Keratinocyte (primary cell): ENCODE measurements around the gene EPB41L4B. TPM values are rescaled to one million over a fixed set of nuclear protein-coding genes. Genes with fewer than 3 reads are reported as not detected.

ENCODE experiments used
- DNase-seq: peaks from one replicate; pipeline ENCODE4 v3.0.0-alpha.2; 2011; ENCODE audit warnings: low read depth, missing footprints, low spot score
- FAIRE-seq: peaks from 2 replicates; lab custom pipeline; 2011; peaks lifted over from hg19 to GRCh38; lab: Jason Lieb, UNC
- H2AFZ ChIP-seq: 2 replicates; pipeline ENCODE4 v1.6.0; 2012; ENCODE audit warnings: low read length, control low read depth, inconsistent platforms; ENCODE audit not compliant: control insufficient read depth
- H3K27ac ChIP-seq: 2 replicates; pipeline ENCODE4 v1.5.1; 2011; ENCODE audit warnings: low read length; ENCODE audit not compliant: control insufficient read depth, insufficient read depth
- H3K27me3 ChIP-seq: 3 replicates; pipeline ENCODE4 v1.6.0; 2011; ENCODE audit warnings: low read length; ENCODE audit not compliant: control insufficient read depth, insufficient read depth; ENCODE audit errors: extremely low read depth
- H3K36me3 ChIP-seq, 2 experiments: 2 replicates in 1 of 2; 3 replicates in 1 of 2; pipeline ENCODE4 v1.5.1; 2011; ENCODE audit warnings: low read length in 2 of 2, mild to moderate bottlenecking in 1 of 2; ENCODE audit not compliant: control insufficient read depth in 2 of 2, insufficient read depth in 2 of 2; ENCODE audit errors: extremely low read depth in 1 of 2
- H3K4me1 ChIP-seq: 3 replicates; pipeline ENCODE4 v1.5.1; 2011; ENCODE audit warnings: low read length; ENCODE audit not compliant: control insufficient read depth, insufficient read depth; ENCODE audit errors: extremely low read depth
- H3K4me2 ChIP-seq: 3 replicates; pipeline ENCODE4 v1.6.0; 2011; ENCODE audit warnings: low read depth, low read length; ENCODE audit not compliant: control insufficient read depth, insufficient read depth; ENCODE audit errors: extremely low read depth
- H3K4me3 ChIP-seq, 3 experiments: fragments of 200-600 bp in 1 of 3; sonication (generic) in 1 of 3; 2 replicates in 2 of 3; 3 replicates in 1 of 3; pipeline ENCODE4 v1.5.1; 2011 to 2016; ENCODE audit warnings: low read length in 3 of 3, mild to moderate bottlenecking in 3 of 3, control low read depth in 2 of 3, inconsistent platforms in 1 of 3, low read depth in 1 of 3, mixed read lengths in 1 of 3, mixed run types in 1 of 3, moderate library complexity in 1 of 3; ENCODE audit not compliant: control insufficient read depth in 2 of 3, insufficient read depth in 2 of 3; ENCODE audit errors: extremely low read depth in 1 of 3
- H3K79me2 ChIP-seq: 2 replicates; pipeline ENCODE4 v1.6.0; 2012; ENCODE audit warnings: low read length; ENCODE audit not compliant: control insufficient read depth, insufficient read depth
- H3K9ac ChIP-seq: 3 replicates; pipeline ENCODE4 v1.6.0; 2011; ENCODE audit warnings: low read length; ENCODE audit not compliant: control insufficient read depth, insufficient read depth; ENCODE audit errors: extremely low read depth
- H3K9me1 ChIP-seq: 3 replicates; pipeline ENCODE4 v1.6.0; 2011; ENCODE audit warnings: low read length; ENCODE audit not compliant: control insufficient read depth, insufficient read depth; ENCODE audit errors: extremely low read depth
- H3K9me3 ChIP-seq: 2 replicates; pipeline ENCODE4 v1.5.1; 2012; ENCODE audit warnings: low read depth, low read length; ENCODE audit not compliant: control insufficient read depth
- H4K20me1 ChIP-seq: 3 replicates; pipeline ENCODE4 v1.6.0; 2011; ENCODE audit warnings: low read length; ENCODE audit not compliant: control insufficient read depth, insufficient read depth; ENCODE audit errors: extremely low read depth
- CTCF ChIP-seq, 3 experiments: IDR thresholded peaks in 1 of 3; conservative IDR thresholded peaks in 1 of 3; optimal IDR thresholded peaks in 1 of 3; 2 replicates in 2 of 3; 3 replicates in 1 of 3; pipeline versions ENCODE3 to v1.5.1; 2011; ENCODE audit warnings: low read length in 3 of 3, mild to moderate bottlenecking in 3 of 3, moderate library complexity in 2 of 3, control low read depth in 1 of 3, inconsistent platforms in 1 of 3; ENCODE audit not compliant: insufficient read depth in 2 of 3; ENCODE audit errors: extremely low read depth in 1 of 3
- EZH2 ChIP-seq: IDR thresholded peaks from one replicate; pipeline ENCODE4 v1.6.1; 2012; ENCODE audit warnings: inconsistent platforms, mild to moderate bottlenecking, low read length, moderate library complexity
- dilution Hi-C: fragments of 300-500 bp; cut with MboI; formaldehyde crosslinking; loops from one replicate; pipeline ENCODE4 v1.7.0; 2020; ENCODE audit warnings: low sequenced_read_pairs; ENCODE audit not compliant: extremely low pct_ligation_motif_present
- polyA plus RNA-seq, 5 experiments: library from polyadenylated mRNA; depleted of rRNA in 3 of 5; stranded (reverse) in 3 of 5; stranded (forward) in 1 of 5; unstranded in 1 of 5; fragments of >200 nt; gene quantifications; 1 replicate in 1 of 5; 2 replicates in 3 of 5; 3 replicates in 1 of 5; pipeline versions ENCODE4 v1.2.1 to v1.2.3, GENCODE V29; 2011 to 2012; ENCODE audit warnings: missing spikeins in 2 of 5, low read depth in 1 of 5, low replicate concordance in 1 of 5

EPB41L4B gene
- polyA plus RNA-seq, 1 donor (not counting 4 experiments of a cell fraction or from before 2014, with no cell fraction given) = 13.7 TPM

GRCh38 chr9:109167716-109168115, 153.1 kb downstream of the EPB41L4B start:
- no peaks in the 10 kb centered on the region for H3K79me2 ChIP-seq
- no peak for TF ChIP-seq CTCF (optimal IDR thresholded peaks at IDR 0.05 in 1 of 3, IDR thresholded peaks at IDR 0.05 in 1 of 3, conservative IDR thresholded peaks at IDR 0.05 in 1 of 3; ENCODE audit: extremely low read depth in 1 of 3, insufficient read depth in 2 of 3, low read length in 3 of 3)
- TF ChIP-seq EZH2 = peak; percentile 74
- peaks cover 23% of the 10 kb centered on the region for H3K27me3 ChIP-seq
- H3K9ac ChIP-seq = no peak overlapping the region
- no peak overlapping the region for H3K4me2 ChIP-seq
- dilution Hi-C loops = no loop called here
- no peaks in the 10 kb centered on the region for H3K4me1 ChIP-seq
- no peaks in the 10 kb centered on the region for H3K36me3 ChIP-seq
- no peak for FAIRE-seq
- H3K9me3 ChIP-seq = no peaks in the 10 kb centered on the region
- H4K20me1 ChIP-seq = no peaks in the 10 kb centered on the region
- H3K9me1 ChIP-seq = no peaks in the 10 kb centered on the region
- no peak overlapping the region for H3K27ac ChIP-seq
- H2AFZ ChIP-seq = no peak overlapping the region
- no peak overlapping the region for H3K4me3 ChIP-seq
- no peak for DNase-seq

- H3K27ac ChIP-seq = no peak within 1 kb of the TSS
- DNase-seq = no peak
- dilution Hi-C loops = no loop called here
- H3K9me1 ChIP-seq = no peaks in the 10 kb centered on the region
- no peak for FAIRE-seq
- no peak within 1 kb of the TSS for H3K9ac ChIP-seq
- H3K4me1 ChIP-seq = no peaks in the 10 kb centered on the region
- no peaks in the 10 kb centered on the region for H3K36me3 ChIP-seq
- no peaks in the 10 kb centered on the region for H3K79me2 ChIP-seq
- no peaks in the 10 kb centered on the region for H4K20me1 ChIP-seq
- no peak within 1 kb of the TSS for H3K4me3 ChIP-seq
- H3K4me2 ChIP-seq = peak within 1 kb of the TSS; percentile 16
- H2AFZ ChIP-seq = no peak within 1 kb of the TSS
- H3K9me3 ChIP-seq = no peaks in the 10 kb centered on the region
- TF ChIP-seq EZH2 (peak; percentile 91), CTCF (optimal IDR thresholded peaks at IDR 0.05 in 1 of 3, IDR thresholded peaks at IDR 0.05 in 1 of 3, conservative IDR thresholded peaks at IDR 0.05 in 1 of 3; ENCODE audit: extremely low read depth in 1 of 3, insufficient read depth in 2 of 3, low read length in 3 of 3) (no peak)
- peaks cover 23% of the 10 kb centered on the region for H3K27me3 ChIP-seq
Observed at GRCh38 chr9:109166771-109167601, 153.9 kb downstream of the EPB41L4B start, which contains the start of gene FRRS1L. FRRS1L (minus strand) TSS chr9:109167249; CDS start chr9:109167138, 111 bp downstream.
